ENCODE results near the gene MAN1A2.

DNA sequence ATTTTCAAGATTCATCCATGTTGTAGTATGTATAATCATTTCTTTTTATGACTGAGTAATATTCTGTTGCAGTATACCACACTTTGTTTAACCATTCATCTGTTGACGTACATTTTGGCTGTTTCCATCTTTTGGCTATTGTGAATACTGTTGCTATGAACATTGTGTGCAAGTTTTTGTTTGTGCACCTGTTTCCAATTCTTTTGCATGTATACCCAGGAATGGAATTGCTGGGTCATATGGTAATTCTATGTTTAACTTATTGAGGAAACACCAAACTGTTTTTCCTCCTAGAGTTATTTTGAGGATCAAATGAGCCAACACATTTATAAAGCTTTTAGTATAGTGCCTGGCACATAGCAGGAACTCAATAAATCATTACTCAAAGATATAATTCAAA lies 49.2 kb upstream of the MAN1A2 start:
- TF ChIP-seq CTCF (IDR thresholded peaks at IDR 0.05) (no peak), POLR2A (IDR thresholded peaks at IDR 0.05) (no peak)
